BJ (cell line): Measurements from ENCODE around the gene RAB8B. TPM values are rescaled to one million over a fixed set of nuclear protein-coding genes. Genes with fewer than 3 reads are reported as not detected.

Experiments used
- CTCF ChIA-PET: fragments of 350-600 bp; formaldehyde crosslinking; extraction: SDS; loops from one replicate; lab custom pipeline; 2021; ENCODE audit warnings: antibody characterized with exemption, inconsistent platforms; lab: Yijun Ruan, JAX
- POLR2A ChIA-PET: fragments of 300-600 bp; sonication (Branson Sonifier 250); formaldehyde crosslinking; extraction: SDS; loops from one replicate; lab custom pipeline; 2021; ENCODE audit warnings: antibody characterized with exemption; lab: Charles Lee
- DNase-seq: peaks from one replicate; pipeline ENCODE4 v3.0.0-alpha.2; 2011; ENCODE audit warnings: low read depth
- H3K27me3 ChIP-seq: 2 replicates; pipeline ENCODE4 v1.6.0; 2011; ENCODE audit warnings: low read length; ENCODE audit not compliant: control insufficient read depth, insufficient read depth
- H3K36me3 ChIP-seq: 2 replicates; pipeline ENCODE4 v1.5.1; 2011; ENCODE audit warnings: low read length; ENCODE audit not compliant: control insufficient read depth, insufficient read depth
- H3K4me3 ChIP-seq: 2 replicates; pipeline ENCODE4 v1.5.1; 2011; ENCODE audit warnings: low read depth, mild to moderate bottlenecking, control low read depth, low read length
- polyA plus RNA-seq: library from polyadenylated mRNA; depleted of rRNA; stranded (reverse); fragments of >200 nt; gene quantifications from 2 replicates; pipeline ENCODE4 v1.2.3, GENCODE V29; 2011
- TF ChIP-seq, protein P1 (sequence below): IDR thresholded peaks from 2 replicates; pipeline ENCODE4 v1.5.1; 2011; ENCODE audit warnings: low read depth, mild to moderate bottlenecking, control low read depth, inconsistent platforms, low read length, moderate library complexity; ENCODE audit not compliant: insufficient read depth

The RAB8B gene
- polyA plus RNA-seq, 1 experiment: 16.4 TPM

DNA sequence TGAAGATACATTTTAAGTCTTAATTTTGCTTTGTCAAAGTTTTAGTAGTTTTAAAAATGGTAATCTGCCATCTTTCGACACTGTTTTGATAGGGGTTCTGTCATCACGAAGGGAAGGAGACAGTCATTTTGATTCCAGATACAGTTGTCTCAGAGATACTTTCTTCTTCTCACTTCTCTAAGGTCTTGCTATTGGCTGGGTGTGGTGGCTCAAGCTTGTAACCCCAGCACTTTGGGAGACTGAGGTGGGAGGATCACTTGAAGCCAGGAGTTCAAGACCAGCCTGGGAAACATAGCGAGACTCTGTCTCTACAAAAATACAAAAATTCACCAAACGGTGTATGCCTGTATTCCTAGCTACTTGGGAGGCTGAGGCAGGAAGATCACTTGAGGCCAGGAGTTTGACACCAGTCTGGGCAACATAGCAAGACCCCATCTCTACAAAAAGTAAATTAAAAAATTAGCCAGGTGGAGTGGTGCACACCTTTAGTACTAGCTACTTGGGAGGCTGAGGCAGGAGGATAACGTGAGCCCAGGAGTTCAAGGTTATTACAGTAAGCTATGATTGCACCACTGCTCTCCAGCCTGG, 3.3 kb downstream of the RAB8B start:
- Histone ChIP-seq H3K36me3 (no peaks in the 10 kb centered on the region; the same call in 1 of the 2 replicates), H3K4me3 (no peak overlapping the region), H3K27me3 (no peaks in the 10 kb centered on the region)
- TF ChIP-seq, protein P1, sequence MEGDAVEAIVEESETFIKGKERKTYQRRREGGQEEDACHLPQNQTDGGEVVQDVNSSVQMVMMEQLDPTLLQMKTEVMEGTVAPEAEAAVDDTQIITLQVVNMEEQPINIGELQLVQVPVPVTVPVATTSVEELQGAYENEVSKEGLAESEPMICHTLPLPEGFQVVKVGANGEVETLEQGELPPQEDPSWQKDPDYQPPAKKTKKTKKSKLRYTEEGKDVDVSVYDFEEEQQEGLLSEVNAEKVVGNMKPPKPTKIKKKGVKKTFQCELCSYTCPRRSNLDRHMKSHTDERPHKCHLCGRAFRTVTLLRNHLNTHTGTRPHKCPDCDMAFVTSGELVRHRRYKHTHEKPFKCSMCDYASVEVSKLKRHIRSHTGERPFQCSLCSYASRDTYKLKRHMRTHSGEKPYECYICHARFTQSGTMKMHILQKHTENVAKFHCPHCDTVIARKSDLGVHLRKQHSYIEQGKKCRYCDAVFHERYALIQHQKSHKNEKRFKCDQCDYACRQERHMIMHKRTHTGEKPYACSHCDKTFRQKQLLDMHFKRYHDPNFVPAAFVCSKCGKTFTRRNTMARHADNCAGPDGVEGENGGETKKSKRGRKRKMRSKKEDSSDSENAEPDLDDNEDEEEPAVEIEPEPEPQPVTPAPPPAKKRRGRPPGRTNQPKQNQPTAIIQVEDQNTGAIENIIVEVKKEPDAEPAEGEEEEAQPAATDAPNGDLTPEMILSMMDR: no peak
- CTCF ChIA-PET: interaction anchor here (1.3 to 1.4 kb wide), 2 partner anchors 18 to 27 kb away, joined by 3 to 4 read pairs; no protein-coding TSS in a partner anchor
- DNase-seq: no peak
- POLR2A ChIA-PET: no interaction called here

DNA sequence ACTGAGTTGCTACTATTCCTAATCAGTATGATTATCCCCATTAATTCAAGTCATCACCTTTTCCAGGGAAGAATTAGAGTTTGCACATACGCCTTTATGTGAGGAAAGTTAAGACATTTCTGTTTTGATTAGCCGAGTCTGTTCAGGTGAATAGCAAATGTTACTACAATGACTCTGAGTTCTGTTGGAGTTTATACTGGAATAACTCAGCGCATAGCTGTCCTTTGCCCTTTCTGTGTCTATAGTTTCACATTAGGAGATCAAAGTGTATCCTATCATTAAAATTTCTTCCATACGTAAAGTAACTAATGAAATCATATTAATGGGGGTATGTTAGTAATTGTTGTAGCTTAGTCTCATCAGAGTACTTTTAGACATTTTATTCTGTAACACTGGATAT, 4.9 kb downstream of the RAB8B start:
- TF ChIP-seq, protein P1: no peak
- POLR2A ChIA-PET: no interaction called here
- Histone ChIP-seq H3K27me3 (no peaks in the 10 kb centered on the region), H3K4me3 (no peak overlapping the region), H3K36me3 (no peaks in the 10 kb centered on the region; the same call in 1 of the 2 replicates)
- CTCF ChIA-PET: interaction anchor here (1.0 to 1.5 kb wide), 2 partner anchors 49 to 51 kb away, joined by 3 read pairs; no protein-coding TSS in a partner anchor
- DNase-seq: no peak

DNA sequence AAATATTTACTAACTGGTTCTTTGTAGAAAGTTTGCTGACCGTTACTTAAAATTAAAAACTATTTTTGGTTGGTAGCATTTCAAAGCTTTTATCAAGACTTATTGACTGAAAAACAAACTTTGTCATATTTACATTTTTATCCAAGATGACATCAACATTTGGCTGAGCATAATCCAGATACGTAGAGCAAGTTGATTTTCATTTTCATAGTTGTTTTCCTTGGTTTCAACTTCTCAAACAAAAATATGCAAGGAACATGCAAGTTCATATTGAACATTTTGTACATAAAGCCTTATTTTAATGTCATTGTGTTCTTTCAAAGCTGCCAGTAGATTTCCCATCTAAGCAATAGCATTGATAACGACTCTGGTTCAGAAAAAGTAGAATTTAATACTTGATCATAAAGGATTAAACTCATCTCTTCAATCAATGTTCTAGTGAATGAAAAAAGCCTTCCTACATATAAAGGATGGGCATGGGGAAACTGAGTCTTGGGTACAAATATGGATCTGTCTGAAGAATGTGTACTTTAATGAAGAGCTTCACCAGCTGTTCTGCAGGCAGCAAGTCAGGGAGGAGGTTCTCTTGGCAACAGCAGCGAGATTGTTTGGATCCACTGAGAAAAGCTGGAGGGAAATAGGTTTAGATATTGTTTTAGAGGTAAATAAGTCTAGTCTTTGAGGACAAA, 5.6 kb downstream of the RAB8B start:
- TF ChIP-seq, protein P1: no peak
- no peaks in the 10 kb centered on the region for H3K27me3 ChIP-seq
- no peak overlapping the region for H3K4me3 ChIP-seq
- ChIA-PET POLR2A (no interaction called here), CTCF (interaction anchor here (1.5 to 3.6 kb wide), 2 partner anchors 15 to 48 kb away, joined by 3 to 12 read pairs; no protein-coding TSS in a partner anchor)
- no peak for DNase-seq
- H3K36me3 ChIP-seq: no peaks in the 10 kb centered on the region; the same call in 1 of the 2 replicates

DNA sequence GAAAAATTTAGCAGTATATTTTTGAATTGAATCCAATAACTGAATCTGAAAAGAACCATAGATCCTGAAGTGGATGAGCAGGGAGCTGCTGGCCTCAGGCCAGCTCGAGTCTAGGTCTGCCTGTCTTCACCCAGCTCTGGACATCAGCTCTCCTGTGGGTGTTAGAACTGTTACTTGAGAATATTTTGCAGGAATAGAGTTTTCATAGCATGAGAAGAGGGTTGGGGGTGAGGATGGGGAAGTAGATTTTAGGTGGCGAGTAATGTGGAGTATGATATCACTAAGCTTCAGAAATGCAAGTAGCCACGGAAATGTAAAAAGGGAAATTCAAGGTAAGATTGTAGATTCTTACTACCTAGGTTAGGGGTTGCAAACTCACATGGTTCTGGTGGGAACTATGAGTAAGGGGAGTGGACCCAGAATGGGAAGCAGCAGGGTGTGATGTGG, 6.2 kb downstream of the RAB8B start:
- DNase-seq: no peak
- TF ChIP-seq, protein P1: no peak
- Histone ChIP-seq H3K36me3 (no peaks in the 10 kb centered on the region; the same call in 1 of the 2 replicates), H3K4me3 (no peak overlapping the region), H3K27me3 (no peaks in the 10 kb centered on the region)
- ChIA-PET CTCF (interaction anchor here (0.6 to 3.6 kb wide), 4 partner anchors 10 to 1008 kb away, joined by 3 to 12 read pairs (median 4); no protein-coding TSS in a partner anchor), POLR2A (no interaction called here)

DNA sequence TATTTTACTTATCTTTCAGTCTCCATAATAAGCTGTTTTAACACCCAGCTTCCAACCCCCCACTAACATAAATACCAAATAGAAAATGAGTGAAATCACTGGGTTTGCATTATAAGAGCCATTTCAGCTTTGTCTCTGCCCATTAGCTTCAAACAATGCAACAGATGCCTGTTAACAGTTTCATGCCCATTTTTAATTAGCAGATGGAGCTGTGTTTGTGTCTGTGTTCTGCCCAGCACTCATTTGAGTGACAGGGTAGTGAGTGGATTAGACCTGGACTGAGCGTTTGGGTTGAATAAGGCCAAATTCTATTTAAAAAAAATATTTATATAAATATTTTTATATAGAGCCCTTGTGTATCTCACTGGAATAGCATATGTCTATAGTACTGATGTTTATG, 7.4 kb downstream of the RAB8B start:
- ChIA-PET POLR2A (no interaction called here), CTCF (interaction anchor here (3.6 kb wide), 1 partner anchor 14 kb away, joined by 12 read pairs; no protein-coding TSS in a partner anchor)
- no peaks in the 10 kb centered on the region for H3K27me3 ChIP-seq
- TF ChIP-seq, protein P1: no peak
- no peaks in the 10 kb centered on the region; the same call in 1 of the 2 replicates for H3K36me3 ChIP-seq
- no peak overlapping the region for H3K4me3 ChIP-seq
- DNase-seq: no peak
